ENCODE measurements around the gene PCYOX1L.

The PCYOX1L gene

DNA sequence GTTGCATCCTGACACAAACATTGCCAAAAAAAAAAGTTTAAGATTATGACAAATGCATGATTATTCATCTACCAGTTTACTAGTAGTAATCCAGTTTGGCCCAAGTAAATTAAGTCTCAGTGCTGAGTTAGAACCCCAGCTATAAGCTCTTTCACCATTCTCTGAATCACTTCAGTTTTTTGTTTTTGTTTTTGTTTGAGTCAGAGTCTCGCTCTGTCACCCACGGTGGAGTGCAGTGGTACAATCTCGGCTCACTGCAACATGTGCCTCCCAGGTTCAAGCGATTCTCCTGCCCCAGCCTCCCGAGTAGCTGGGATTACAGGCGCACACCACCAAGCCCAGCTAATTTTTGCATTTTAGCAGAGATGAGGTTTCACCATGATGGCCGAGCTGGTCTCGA is 1.5 kb upstream of the PCYOX1L start:
- no peak overlapping the region for H3K4me3 ChIP-seq (ENCODE audit: low read depth, low read length)
- no peak for DNase-seq (ENCODE audit: low read depth)
- TF ChIP-seq, protein P1, sequence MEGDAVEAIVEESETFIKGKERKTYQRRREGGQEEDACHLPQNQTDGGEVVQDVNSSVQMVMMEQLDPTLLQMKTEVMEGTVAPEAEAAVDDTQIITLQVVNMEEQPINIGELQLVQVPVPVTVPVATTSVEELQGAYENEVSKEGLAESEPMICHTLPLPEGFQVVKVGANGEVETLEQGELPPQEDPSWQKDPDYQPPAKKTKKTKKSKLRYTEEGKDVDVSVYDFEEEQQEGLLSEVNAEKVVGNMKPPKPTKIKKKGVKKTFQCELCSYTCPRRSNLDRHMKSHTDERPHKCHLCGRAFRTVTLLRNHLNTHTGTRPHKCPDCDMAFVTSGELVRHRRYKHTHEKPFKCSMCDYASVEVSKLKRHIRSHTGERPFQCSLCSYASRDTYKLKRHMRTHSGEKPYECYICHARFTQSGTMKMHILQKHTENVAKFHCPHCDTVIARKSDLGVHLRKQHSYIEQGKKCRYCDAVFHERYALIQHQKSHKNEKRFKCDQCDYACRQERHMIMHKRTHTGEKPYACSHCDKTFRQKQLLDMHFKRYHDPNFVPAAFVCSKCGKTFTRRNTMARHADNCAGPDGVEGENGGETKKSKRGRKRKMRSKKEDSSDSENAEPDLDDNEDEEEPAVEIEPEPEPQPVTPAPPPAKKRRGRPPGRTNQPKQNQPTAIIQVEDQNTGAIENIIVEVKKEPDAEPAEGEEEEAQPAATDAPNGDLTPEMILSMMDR (conservative IDR thresholded peaks at IDR 0.05; ENCODE audit: low read depth, low read length), result no peak

DNA sequence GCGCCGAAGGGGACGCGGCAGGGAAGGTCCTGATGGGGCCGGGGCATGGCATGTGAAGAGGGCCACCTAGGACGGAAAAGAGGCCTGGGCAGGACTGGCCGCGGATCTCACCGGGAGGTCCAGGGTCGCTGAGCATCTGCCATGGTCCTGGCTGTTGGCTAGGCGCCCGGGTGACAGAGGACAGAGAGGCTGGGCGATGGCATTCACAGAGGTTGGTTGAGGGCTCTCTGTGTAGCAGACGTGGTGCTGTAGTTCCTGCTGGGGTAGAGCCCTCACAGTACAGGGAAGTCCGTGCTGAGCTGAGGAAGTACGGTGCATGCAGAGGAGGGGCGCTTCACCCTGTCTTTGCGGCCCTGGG is 427 bp downstream of the PCYOX1L start:
- TF ChIP-seq, protein P1 (conservative IDR thresholded peaks at IDR 0.05; ENCODE audit: low read depth, low read length), result no peak
- DNase-seq (ENCODE audit: low read depth), result peak; percentile 15
- peak overlapping the region; percentile 70 for H3K4me3 ChIP-seq (ENCODE audit: low read depth, low read length)

DNA sequence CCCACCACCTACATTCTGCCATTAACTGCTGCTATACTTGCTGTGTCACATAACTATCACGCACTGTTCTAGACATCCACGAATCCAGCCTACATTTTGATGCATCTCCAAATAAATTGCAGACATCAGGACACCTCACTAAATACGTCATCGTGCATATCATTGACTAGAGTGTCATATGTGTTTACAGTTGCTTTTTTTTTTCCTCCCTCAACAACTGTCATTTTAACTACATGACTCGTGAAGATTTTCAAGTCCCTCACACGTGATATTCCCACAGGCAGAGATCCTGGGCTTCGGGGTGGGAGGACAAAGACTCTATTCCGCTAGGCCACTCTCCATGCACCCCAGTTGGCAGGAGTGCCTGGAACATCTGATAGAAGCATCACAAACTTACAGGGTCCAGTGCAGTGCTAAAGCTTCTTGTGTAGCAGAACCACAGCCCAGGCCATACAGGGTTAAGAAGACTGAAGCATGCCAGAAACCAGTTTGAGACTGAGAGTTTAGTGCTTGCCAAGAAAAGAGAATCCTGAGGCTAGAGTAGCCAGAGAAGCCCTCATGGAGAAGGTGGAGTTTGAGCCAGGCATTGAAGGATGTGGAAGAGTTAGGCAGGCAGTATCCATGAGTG is 1.1 kb downstream of the PCYOX1L start:
- no peak overlapping the region for H3K4me3 ChIP-seq (ENCODE audit: low read depth, low read length)
- no peak for DNase-seq (ENCODE audit: low read depth)
- TF ChIP-seq, protein P1 (conservative IDR thresholded peaks at IDR 0.05; ENCODE audit: low read depth, low read length), result no peak

DNA sequence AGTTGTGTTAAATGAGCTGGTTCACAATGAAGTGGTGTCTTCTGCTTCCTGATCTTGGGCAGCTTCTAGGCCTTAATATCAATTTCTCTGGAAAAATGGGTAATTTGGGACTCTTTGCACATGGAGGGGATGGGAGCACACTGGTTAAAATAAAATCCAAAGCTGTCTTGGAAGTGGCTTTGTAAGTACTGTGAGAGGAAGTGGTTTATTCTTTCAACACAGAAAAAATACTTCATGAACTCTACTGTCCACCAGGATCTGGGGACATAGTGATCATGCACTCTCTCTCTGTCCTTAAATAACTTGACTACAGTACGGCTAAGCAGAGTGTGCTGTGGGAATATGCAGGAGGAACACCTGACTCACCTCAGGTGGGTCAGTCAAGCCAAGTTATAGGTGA is 2.4 kb downstream of the PCYOX1L start:
- no peak for DNase-seq (ENCODE audit: low read depth)
- no peak overlapping the region for H3K4me3 ChIP-seq (ENCODE audit: low read depth, low read length)
- TF ChIP-seq, protein P1 (conservative IDR thresholded peaks at IDR 0.05; ENCODE audit: low read depth, low read length), result no peak

DNA sequence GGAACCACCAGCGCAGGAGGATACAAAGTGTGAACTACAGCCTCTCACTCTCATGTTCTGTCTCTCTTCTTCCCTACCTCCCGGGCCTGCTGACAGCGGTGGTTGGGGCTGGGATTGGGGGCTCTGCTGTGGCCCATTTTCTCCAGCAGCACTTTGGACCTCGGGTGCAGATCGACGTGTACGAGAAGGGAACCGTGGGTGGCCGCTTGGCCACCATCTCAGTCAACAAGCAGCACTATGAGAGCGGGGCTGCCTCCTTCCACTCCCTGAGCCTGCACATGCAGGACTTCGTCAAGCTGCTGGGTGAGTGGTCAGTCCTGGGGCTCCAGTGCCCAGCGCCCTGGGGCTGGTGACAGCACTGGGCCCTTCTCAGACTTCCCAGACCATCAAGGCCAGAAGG is 4.7 kb downstream of the PCYOX1L start:
- no peak overlapping the region for H3K4me3 ChIP-seq (ENCODE audit: low read depth, low read length)
- TF ChIP-seq, protein P1 (conservative IDR thresholded peaks at IDR 0.05; ENCODE audit: low read depth, low read length), result no peak
- DNase-seq (ENCODE audit: low read depth), result no peak

GRCh38 chr5:149363358-149363757 is 5.5 kb downstream of the PCYOX1L start:
- no peak for DNase-seq (ENCODE audit: low read depth)
- TF ChIP-seq, protein P1 (conservative IDR thresholded peaks at IDR 0.05; ENCODE audit: low read depth, low read length), result no peak
- H3K4me3 ChIP-seq (ENCODE audit: low read depth, low read length), result no peak overlapping the region

GRCh38 chr5:149363936-149364335 is 6.1 kb downstream of the PCYOX1L start:
- TF ChIP-seq, protein P1 (conservative IDR thresholded peaks at IDR 0.05; ENCODE audit: low read depth, low read length), result no peak
- no peak overlapping the region for H3K4me3 ChIP-seq (ENCODE audit: low read depth, low read length)
- no peak for DNase-seq (ENCODE audit: low read depth)

Measured in choroid plexus epithelial cell (primary cell).